ENCODE results near the gene IQSEC1.

IQSEC1 gene

DNA sequence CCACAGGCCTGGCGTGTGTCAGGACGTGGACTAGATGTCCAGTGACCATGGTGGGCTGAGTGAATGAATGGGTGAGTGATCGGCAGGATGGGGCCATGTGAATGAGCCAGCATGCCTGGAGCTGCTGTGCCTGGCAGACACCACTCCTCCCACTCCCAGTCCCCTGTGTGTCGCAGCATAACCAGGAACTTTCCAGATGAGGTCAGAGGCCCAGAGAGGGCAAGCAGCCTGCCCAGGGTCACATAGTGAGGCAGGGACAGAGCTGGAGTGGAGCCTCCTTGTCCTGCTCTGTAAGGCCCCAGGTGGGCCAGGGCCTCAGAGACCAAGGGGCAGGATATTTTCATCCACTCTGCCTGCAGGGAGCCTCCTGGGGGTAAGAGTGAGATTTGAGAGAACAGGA, 6.4 kb downstream of the IQSEC1 start:
- no peak for DNase-seq

DNA sequence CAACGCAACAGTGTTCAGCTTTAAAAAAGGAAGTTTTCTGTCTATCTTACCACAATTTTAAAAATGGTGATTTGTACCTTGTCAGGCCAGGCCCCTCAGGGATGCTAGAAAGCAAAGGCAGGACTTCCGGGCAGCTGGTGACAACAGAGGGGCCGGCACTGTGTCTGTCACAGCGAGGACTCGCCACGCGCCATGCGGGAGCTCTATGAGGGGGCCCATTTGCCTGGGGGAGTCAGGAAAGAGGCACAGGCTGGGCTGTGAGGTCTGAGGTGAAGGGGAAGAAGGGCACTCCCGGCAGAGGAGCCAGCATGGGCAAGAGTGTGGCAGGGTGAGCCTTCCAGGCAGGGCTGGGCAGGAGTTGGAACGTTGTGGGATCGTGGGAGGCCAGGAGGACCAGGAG, 7.0 kb downstream of the IQSEC1 start:
- DNase-seq: no peak

DNA sequence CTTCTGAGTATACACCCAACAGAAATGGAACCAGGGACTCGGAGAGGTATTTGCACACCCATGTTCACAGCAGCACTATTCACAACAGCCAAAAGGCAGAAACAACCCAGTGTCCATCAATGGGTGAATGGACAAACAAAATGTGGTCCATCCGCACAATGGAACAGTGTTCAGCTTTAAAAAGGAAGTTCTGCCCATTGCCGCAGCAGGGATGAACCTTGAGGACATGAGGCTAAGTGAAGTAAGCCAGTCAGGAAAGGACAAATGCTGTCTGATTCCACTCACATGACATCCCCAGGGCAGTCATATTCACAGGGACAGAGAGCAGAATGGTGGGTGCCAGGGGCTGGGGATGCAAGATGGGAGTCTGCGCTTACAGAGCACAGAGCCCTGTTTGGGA, 7.5 kb downstream of the IQSEC1 start:
- DNase-seq: no peak

- DNase-seq: no peak
Observed at GRCh38 chr3:13064964-13065363, 8.3 kb downstream of the IQSEC1 start.

- no peak for DNase-seq
Observed at GRCh38 chr3:13064159-13064868, 8.9 kb downstream of the IQSEC1 start.

DNA sequence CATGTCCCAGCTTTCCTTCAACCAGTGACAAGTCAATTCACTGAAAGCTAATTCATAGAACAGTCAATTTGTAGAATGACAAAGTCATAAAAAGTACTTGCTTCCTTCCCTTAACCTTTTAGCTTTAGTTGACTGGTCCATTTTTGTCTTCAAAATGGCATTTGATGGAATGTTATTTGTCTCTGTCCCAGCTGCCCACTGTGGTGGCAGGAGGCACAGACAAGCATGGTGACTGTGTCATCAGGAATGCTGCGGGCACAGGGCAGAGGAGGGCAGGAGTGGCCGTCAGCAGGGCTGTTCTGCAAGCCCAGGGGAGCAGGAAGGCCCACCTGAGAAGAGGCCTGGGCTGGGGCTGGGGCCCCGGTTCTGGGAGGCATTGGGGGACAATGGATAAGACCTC, 10.0 kb downstream of the IQSEC1 start:
- no peak for DNase-seq

GRCh38 chr3:13062647-13063046, 10.6 kb downstream of the IQSEC1 start:
- no peak for DNase-seq

DNA sequence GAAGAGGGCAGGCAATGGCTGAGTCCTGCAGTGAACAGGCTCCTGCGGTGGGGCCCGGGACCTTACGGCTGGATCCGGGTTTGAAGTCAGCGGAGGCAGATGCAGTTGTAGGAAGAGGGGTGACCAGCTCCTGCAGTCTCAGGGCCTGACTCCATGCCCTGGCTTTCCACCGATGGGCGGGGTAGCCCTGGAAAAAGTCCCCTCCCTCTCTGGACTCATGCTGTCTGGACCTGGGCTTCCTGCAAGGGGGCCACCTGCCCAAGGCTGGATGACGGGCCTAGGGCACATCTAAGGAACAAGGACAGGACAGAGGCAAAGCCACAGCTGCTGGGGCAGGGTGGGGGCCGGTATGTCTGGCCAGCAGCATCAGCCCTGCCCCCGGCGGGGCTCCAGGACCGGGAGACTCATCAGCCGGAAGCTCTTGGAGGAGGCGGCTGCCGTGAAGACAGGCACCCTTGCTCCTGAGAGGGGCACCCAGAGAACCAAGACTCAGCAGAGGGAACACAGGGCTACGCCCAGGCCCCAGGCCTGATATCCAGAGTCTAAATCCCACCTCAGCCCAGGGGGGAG, 12.8 kb downstream of the IQSEC1 start:
- DNase-seq: no peak

GRCh38 chr3:13058346-13059120, 14.7 kb downstream of the IQSEC1 start:
- no peak for DNase-seq

DNA sequence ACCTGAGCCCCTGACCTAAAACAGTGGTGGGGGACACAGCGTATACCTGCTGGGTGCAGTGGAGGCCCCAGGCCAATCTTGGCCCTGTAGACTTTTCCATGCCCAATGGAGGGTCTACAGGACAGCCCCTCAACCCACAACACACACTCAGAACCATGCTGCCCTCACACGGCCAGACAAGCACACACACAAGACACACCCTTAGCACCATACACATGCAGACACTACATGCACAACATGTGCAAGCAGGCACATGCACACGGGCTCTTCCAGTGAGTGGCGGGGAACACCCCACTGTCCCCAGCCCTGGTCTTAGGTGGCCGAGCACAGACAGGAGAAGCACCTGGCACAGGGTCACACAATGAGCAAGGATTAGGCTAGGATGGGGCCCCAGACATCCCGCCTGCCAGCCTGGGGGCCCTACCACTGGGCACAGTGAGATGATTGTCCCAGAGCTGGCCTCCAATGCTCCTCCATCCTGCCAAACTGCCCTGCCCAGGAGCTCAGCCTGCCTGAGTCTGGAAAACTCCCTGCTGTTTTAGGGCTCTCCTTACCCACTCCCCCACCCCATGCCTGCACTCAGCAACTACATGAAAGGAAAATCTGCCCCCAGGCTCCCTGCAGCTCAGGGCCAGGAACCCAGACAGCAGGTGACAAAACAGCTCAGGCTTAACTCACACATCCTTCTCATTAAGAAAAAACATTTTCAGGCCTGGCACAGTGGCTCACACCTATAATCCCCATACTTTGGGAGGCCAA, 15.8 kb downstream of the IQSEC1 start:
- no peak for DNase-seq

GRCh38 chr3:13055634-13056033, 17.6 kb downstream of the IQSEC1 start:
- DNase-seq: no peak

DNA sequence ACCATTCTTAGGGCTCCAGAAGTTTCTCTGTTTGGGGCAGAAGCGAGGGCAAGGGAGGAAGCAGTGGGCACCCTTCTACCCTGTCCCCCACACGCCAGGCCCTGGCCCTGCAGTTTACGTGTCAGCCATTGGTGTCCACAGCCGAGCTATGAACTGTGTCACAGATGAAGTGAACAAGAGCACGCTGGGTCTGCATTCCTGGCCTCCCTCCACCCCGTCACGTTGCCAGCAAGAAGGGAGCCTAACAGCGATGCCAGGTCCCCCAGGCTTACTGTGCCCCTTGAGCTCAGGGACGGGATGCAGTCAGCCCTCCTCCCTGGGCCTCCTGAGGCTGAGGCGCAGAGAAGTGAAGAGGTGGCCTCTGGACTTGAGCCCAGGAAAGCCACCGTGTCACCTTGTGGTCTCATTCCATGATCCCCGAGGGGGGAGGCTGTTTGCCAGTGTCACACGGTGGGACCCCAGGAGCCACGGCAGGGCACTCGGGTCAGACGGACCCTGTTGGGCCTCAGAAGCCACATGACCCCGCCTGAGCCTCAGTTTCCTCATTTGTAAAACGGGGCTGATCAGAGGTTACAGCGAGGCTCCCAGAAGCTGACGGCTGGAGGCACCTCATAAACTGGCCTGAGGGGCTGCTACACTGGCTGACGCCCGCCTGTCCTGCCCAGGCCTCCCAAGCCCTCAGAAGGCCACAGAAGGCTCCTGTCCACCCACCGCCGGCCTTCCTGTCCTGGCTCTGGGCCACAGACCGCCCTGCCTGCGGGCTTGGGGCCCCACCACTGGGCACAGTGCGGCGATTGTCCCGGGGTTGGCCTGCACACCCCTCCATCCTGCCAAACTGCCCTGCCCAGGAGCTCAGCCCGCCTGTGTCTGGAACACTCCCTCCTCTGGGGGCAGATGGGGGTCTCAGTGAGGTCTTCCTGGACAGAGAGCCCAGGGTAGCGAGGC, 18.6 kb downstream of the IQSEC1 start:
- DNase-seq: no peak

DNA sequence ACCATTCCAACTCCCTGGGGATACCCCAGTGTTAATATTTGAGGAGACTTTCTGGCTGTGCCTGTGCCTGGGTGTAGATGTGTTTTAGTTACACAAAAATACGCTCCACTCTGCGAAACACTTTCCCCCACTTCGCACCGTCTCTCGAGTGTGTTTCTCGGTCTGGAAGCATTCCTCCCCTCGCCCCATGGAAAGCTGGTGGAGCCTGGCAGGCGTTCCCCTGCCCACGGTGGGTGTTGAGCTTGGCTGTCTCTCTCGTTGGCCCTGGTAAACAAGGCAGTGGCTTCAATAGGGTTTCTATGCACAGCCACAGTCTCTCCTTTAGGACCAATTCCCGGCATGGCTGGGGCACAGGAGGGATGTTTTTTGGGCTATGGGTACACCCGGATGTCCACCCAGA, 19.3 kb downstream of the IQSEC1 start:
- DNase-seq: no peak

DNA sequence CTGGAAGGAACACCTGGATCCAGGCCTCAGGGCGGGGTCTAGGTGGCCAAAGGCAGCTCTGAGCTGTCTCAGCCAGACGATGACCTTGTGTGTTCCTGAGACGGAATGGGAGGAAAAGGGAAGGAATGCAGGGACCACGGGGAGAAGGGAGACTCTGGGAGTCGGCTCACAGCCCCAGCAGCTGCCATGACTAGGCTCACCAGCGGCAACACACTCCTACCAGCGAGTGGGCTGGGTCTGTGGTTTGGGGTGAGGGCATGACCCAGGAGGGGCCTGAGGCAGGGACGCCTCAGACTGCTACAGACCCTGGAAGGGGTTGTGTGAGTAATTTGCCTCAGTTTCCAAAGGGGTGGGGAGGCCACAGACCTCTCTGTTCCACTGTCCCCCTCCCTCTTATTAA, 19.8 kb downstream of the IQSEC1 start:
- no peak for DNase-seq

DNA sequence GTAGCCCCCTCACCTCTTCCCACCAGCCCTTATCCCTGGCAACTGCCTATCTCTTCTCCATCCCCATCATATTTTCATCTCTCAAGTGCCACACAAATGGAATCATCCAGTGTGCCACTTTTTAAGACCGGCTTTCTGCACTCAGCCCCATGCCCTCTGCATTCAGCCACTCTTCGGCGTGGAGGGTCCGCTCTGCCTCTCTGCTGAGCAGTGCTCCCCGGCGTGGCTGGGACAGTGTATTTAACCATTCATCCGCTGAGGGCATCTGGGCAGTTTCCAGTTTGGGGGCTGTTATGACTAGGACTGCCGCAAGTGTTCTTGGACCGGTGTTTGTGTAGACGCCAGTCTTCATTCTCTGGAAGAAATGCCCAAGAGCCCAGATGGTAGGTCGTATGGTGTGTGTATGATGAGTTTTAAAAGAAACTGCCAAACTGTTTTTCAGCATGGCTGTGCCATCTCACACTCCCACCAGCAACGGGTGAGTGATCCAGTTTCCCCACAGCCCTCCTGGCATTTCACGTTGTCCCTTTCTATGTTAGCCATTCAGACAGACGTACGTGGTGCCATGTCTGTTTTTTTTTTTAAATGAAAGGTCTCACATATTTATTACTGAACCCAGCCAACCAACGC, 20.9 kb downstream of the IQSEC1 start:
- no peak for DNase-seq

DNA sequence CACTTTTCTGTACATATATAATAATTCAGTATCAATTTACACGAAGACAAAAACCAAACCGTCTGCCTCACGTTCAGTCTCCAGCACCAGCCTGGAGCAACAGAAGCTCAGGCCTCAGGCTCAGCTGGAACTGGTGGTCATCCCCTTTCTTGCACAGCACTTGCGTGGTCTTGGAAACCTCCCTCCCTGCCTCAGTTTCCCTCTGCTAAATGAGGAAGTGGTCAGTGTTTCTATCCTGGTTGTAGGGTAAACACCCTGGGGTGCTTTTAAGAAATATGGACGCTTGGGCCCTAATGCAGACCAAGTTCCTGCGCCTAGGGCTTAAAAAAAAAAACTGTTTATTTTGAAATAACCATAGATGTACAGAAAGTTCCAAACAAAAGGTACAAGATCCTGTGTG, 21.6 kb downstream of the IQSEC1 start:
- no peak for DNase-seq

DNA sequence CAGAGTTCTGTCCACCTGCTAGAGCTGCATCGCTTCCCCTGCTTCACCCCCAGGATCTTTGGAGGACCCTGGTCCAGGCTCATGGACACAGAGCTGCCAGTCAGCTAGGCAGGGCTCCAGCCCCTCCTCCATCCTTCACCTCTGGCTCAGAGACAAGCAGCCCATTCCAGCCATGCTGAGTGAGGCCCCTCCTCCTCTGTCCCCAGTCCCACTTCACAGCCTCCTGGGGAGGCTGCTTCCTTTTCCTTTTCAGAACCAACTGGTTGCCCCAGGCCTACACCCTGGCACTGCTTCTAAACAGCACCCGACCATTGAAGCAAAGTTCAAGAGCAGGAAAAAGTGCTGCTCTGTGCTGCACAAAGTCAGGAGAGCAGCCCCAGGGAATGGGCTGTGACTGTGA, 22.2 kb downstream of the IQSEC1 start:
- DNase-seq: no peak

- DNase-seq: no peak
Observed at GRCh38 chr3:13050446-13050845, 22.8 kb downstream of the IQSEC1 start.

- DNase-seq: no peak
Observed at GRCh38 chr3:13049400-13049799, 23.8 kb downstream of the IQSEC1 start.

DNA sequence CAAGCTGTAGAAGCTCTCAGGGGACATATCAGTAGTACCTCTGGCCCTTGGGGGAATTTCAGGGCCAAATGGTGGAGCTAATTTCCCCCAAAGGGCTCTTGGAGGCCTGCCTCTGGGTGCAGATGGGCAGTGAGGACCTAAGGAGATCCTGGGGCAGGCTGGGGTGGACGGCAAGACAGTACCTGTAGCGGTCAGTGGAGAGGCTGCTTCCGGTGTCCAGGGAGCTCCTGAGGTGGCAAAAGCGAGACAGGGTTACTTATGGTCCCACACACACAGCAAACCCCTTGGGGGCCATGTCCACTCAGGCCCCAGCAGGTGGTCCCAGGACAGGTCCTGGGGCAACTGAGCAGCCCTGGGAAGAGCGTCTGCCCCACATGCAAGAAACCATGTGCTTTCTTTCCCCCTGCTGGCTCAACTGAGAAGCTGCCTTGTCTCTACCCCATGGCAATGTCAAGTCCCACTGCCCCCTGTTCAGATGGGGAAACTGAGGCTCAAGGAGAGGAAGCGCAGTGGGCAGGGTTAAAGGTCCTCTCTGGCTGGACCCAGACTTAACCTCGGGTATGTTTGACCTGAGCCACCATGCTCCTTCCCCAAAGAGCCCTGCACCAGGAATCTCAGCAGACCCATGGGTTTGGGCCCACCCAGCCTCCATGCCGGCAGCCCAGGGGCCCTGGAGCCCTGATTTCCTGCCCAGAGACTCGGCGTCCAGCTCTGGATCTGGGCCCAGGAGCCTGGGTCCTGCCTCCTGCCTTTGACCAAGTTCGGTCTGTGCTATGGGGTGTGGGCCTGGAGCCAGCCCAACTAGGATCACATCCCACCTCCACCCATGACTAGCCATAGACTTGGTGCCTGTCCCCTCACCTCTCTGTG, 25.7 kb downstream of the IQSEC1 start:
- DNase-seq: no peak

Measured in CD4-positive, alpha-beta T cell treated with Interleukin-17A for 1 hour (primary cell).